ENCODE results near the gene TMEM132C. TPM values are rescaled to one million over a fixed set of nuclear protein-coding genes. Genes with fewer than 3 reads are reported as not detected.

The TMEM132C gene
- total and polyA plus RNA-seq, 2 of the 8 experiments (the other 6 are each of a cell fraction or from before 2014, with no cell fraction given): 0.23 to 0.76 TPM

DNA sequence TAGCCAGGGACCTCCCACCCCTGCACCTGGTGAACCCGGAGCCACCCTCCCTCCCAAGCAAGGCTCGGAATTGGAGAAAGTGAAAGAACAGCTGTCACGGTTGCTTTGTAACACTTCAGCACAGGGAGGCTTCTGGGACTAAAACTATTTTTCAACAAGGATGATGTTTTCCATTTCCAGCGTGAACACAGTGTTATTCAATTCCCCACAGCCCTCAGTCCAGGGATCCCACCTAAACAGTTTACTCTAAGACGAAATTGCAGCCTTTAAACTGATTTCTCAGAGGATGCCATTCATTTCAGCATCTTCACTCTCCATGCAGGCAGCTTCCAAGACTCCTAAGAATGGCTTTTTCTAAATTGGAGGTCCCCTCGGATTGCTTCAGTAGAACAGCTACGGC lies 327.6 kb downstream of the TMEM132C start (continued):
- TF ChIP-seq TEAD4 (IDR thresholded peaks at IDR 0.05; ENCODE audit: low read depth, low read length) (no peak), GABPA (IDR thresholded peaks at IDR 0.05; ENCODE audit: borderline replicate concordance, insufficient read depth, low read length) (no peak), CTBP2 (IDR thresholded peaks at IDR 0.05; ENCODE audit: borderline replicate concordance, insufficient read depth, insufficient read length, low read length) (no peak), SAP30 (IDR thresholded peaks at IDR 0.05; ENCODE audit: insufficient read depth, insufficient replicate concordance, low read length) (no peak), FOSL1 (IDR thresholded peaks at IDR 0.05; ENCODE audit: insufficient read depth, low read depth, low read length) (no peak), JUN (IDR thresholded peaks at IDR 0.05; ENCODE audit: low read depth, low read length) (no peak), PHF8 (conservative IDR thresholded peaks at IDR 0.05; ENCODE audit: low read depth, low read length) (no peak), TCF12 (IDR thresholded peaks at IDR 0.05; ENCODE audit: low read depth, low read length) (no peak)
- TF ChIP-seq, protein P1, sequence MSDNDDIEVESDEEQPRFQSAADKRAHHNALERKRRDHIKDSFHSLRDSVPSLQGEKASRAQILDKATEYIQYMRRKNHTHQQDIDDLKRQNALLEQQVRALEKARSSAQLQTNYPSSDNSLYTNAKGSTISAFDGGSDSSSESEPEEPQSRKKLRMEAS (IDR thresholded peaks at IDR 0.05): no peak
